ENCODE data around the gene SAMMSON.

GRCh38 chr3:69967156-69967555, 32.4 kb upstream of the SAMMSON start:
- TF ChIP-seq RAD21 (IDR thresholded peaks at IDR 0.05; ENCODE audit: low read depth) (no peak), CEBPB (IDR thresholded peaks at IDR 0.05) (no peak), TAF1 (IDR thresholded peaks at IDR 0.05; ENCODE audit: low read depth) (no peak), TEAD4 (IDR thresholded peaks at IDR 0.05) (no peak)
- TF ChIP-seq, protein P1, sequence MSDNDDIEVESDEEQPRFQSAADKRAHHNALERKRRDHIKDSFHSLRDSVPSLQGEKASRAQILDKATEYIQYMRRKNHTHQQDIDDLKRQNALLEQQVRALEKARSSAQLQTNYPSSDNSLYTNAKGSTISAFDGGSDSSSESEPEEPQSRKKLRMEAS (IDR thresholded peaks at IDR 0.05) = no peak
- TF ChIP-seq, protein P2, sequence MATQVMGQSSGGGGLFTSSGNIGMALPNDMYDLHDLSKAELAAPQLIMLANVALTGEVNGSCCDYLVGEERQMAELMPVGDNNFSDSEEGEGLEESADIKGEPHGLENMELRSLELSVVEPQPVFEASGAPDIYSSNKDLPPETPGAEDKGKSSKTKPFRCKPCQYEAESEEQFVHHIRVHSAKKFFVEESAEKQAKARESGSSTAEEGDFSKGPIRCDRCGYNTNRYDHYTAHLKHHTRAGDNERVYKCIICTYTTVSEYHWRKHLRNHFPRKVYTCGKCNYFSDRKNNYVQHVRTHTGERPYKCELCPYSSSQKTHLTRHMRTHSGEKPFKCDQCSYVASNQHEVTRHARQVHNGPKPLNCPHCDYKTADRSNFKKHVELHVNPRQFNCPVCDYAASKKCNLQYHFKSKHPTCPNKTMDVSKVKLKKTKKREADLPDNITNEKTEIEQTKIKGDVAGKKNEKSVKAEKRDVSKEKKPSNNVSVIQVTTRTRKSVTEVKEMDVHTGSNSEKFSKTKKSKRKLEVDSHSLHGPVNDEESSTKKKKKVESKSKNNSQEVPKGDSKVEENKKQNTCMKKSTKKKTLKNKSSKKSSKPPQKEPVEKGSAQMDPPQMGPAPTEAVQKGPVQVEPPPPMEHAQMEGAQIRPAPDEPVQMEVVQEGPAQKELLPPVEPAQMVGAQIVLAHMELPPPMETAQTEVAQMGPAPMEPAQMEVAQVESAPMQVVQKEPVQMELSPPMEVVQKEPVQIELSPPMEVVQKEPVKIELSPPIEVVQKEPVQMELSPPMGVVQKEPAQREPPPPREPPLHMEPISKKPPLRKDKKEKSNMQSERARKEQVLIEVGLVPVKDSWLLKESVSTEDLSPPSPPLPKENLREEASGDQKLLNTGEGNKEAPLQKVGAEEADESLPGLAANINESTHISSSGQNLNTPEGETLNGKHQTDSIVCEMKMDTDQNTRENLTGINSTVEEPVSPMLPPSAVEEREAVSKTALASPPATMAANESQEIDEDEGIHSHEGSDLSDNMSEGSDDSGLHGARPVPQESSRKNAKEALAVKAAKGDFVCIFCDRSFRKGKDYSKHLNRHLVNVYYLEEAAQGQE (IDR thresholded peaks at IDR 0.05; ENCODE audit: low read depth) = no peak

Measured in Ishikawa (cell line).